Measurements from ENCODE around the gene MRM2.
"Not testable (repeated sequence)": the region's sequence is repeated elsewhere in the genome, so short reads cannot be mapped to it uniquely, and the experiment has no call there.

The MRM2 gene

GRCh38 chr7:2241580-2242540 lies at the start of gene MRM2, which contains the start of gene NUDT1:
MRM2 (minus strand) TSS chr7:2242205; CDS start chr7:2242169, 36 bp downstream.
NUDT1 (plus strand) TSS chr7:2242226; CDS start chr7:2244575, 2,349 bp downstream.
- no peak for DNase-seq (ENCODE audit: low read depth)

- DNase-seq (ENCODE audit: low read depth) = no peak
Measured at GRCh38 chr7:2290877-2291276, 48.9 kb upstream of the MRM2 start.

- no peak for DNase-seq (ENCODE audit: low read depth)
Measured at GRCh38 chr7:2289621-2290020, 47.6 kb upstream of the MRM2 start.

GRCh38 chr7:2289111-2289586 lies 47.1 kb upstream of the MRM2 start:
- no peak for DNase-seq (ENCODE audit: low read depth)

- no peak for DNase-seq (ENCODE audit: low read depth)
Measured at GRCh38 chr7:2288503-2288902, 46.5 kb upstream of the MRM2 start.

- DNase-seq (ENCODE audit: low read depth) = no peak
Measured at GRCh38 chr7:2287745-2288144, 45.7 kb upstream of the MRM2 start.

DNA sequence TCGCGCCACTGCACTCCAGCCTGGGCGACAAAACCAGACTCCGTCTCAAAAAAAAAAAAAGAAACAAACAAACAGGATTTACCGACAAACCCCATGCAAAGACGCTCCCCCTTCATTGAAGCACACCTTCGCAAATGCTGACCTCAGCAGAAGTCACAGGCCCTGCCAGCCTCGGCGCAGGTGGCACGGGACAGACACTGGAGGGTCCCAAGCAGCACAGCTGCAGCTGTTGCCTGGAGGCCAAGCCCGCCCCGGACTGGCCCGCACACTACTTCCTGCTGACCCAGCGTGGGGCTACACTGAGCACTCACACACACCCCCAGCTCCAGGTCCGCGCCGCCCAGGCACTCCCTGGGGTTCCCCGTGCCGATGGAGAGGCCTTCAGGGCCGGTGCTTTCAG lies 41.1 kb upstream of the MRM2 start:
- DNase-seq (ENCODE audit: low read depth) = no peak

DNA sequence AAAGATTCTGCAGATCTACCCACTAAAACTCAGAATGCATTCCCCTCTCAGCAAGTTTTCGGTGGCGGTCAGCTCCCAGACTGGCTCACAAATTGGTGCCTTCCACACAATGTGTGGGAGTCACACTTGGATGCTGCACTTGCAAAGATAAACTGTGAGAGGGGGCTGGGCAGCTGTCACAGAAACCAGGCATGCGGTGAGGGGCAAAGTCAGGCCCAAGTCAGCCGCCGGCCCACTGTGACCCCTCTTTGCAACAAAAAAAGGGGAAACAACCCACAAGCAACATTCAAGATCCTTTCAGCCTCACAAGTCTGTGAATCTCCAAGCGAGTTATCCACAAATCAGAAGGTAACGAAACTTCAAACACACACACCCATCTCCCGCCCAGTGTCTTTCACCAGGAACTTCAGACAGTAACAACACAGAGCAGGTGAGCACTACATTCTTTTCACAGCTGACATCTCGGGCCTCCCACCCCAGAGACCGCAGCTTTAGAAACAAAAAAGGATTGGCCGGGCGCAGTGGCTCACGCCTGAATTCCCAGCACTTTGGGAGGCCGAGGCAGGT lies 40.3 kb upstream of the MRM2 start:
- no peak for DNase-seq (ENCODE audit: low read depth)

GRCh38 chr7:2281541-2281940 lies 39.5 kb upstream of the MRM2 start:
- DNase-seq (ENCODE audit: low read depth) = no peak

GRCh38 chr7:2280424-2280823 lies 38.4 kb upstream of the MRM2 start:
- DNase-seq (ENCODE audit: low read depth) = no peak

- DNase-seq (ENCODE audit: low read depth) = no peak
Measured at GRCh38 chr7:2279896-2280295, 37.9 kb upstream of the MRM2 start.

GRCh38 chr7:2278026-2278425 lies 36.0 kb upstream of the MRM2 start:
- no peak for DNase-seq (ENCODE audit: low read depth)

DNA sequence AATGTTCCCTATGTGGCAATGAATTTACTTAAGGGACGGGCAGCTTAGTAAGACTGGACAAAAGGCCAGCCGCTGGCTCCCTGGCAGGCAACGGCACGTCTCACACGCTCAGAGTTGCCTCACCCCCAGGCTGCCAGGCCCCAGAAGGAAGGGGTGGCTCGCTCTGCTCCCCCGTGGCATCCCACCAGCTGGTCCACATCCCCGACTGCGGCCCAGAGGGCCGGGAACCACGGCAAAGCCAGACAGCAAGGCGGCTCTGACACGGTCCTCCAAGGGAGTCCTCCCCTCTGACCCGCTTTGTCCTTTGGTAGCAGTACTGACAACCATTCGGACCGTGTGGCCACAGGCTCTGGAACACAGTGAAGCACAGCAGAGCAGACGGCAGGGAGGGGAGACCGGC lies 34.1 kb upstream of the MRM2 start:
- no peak for DNase-seq (ENCODE audit: low read depth)

DNA sequence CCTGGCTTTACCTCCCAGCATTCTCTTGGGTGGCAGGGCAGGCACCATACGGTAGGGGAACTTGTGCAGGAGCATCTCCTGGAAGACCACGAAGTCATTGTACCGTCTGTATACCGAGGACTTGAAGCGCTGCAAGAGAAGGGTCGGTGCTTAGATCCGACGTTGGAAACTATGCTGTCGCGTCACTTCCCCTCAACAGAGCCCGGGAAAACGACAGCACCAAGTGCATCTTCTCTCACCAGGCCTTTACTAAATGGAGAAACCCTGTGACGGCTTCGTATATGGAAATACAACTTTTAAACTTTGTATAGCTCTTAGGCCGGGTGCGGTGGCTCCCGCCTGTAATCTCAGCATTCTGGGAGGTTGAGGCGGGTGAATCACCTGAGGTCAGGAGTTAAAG lies 33.1 kb upstream of the MRM2 start:
- no peak for DNase-seq (ENCODE audit: low read depth)

DNA sequence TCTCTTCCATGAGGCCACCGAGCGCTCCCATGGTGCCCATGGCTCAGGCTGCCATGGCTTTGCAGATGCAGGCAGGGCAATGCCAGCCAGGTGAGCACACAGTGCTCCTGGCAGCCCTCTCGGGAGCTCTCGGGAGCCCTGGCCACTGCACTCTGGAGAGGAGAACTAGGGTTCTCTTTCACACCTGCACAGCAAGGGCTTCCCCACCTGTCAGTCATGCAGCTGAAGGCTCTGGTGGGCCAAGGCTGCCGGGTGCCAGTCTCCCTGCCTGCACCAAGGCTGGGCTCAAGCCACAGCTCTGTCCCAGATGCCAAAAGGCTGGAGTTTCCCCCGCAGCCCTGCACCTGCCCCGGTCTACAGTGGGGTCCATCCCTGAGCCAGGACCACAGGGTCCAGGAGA lies 32.7 kb upstream of the MRM2 start:
- no peak for DNase-seq (ENCODE audit: low read depth)

DNA sequence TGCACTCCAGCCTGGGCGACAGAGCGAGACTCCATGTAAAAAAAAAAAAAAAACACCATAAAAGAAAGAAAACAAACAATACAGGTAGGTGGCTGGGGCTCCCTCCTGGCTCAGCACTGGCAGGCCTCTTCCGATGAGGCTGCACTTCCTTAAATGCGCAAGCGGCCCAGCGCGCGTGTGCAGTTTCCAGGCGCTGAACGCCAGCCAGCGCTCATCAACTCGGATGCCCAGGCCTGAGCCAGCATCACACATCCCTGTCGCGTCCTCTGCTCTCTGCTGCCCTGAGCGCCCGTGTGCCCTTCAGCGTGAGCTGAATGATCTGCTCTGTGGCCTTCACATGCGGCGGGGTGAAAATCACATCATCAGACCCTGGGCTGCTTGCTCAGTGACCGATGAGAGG lies 31.9 kb upstream of the MRM2 start:
- no peak for DNase-seq (ENCODE audit: low read depth)

- DNase-seq (ENCODE audit: low read depth) = no peak
Measured at GRCh38 chr7:2272031-2272430, 30.0 kb upstream of the MRM2 start.

DNA sequence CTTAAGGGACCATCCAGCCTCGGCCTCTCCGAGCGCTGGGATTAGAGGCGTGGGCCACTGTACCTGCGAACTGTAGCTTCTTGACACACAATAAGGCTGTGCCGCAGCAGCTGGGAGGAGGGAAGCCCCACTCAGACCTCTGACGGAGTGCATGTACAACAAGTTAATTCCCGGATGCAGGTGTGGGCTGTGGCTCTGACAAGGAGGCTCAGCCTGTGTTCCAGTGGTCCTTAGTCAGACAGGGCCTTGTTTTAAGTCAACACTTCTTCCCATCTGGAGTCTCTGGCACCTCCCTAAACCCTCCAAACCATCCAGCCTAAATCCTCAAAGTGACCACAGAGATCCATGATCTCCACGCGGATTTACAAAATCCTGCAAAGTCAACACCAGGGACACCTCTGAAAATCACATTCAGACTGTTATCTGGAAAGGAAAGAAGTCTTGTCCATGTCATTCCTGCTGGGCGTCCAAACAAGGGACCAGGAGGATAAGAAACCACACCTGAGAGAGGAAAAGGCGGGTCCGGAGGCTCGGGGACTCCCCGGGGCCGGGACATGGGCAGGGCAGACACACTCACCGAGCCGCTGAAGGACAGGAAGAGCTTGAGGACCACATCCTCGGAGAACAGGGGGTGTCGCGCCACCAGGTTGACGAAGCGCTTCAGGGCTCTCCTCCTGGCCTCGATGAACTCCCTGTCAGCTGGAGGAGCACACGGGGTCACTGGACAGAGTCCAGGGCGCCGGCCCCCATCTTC lies 29.4 kb upstream of the MRM2 start:
- no peak for DNase-seq (ENCODE audit: low read depth)

DNA sequence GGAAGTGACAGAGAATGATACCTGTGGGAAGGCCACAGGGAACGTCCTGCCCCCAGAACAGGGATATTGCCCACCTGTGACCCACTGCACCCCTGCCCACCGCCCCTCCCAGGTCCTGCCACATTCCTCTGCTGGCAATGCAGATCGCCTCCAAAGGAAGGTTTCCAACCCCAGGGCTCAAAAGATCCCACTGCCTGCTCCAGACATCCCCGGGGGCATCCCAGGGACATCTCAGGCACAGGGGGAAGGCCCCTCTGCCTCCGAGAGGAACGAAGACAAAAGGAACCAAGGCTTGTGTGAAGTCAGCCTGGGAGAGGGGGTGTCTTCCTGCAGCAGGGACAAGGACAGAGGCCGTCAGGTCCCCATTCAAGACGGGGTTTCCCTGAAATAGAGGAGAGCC lies 28.5 kb upstream of the MRM2 start:
- DNase-seq (ENCODE audit: low read depth) = no peak

DNA sequence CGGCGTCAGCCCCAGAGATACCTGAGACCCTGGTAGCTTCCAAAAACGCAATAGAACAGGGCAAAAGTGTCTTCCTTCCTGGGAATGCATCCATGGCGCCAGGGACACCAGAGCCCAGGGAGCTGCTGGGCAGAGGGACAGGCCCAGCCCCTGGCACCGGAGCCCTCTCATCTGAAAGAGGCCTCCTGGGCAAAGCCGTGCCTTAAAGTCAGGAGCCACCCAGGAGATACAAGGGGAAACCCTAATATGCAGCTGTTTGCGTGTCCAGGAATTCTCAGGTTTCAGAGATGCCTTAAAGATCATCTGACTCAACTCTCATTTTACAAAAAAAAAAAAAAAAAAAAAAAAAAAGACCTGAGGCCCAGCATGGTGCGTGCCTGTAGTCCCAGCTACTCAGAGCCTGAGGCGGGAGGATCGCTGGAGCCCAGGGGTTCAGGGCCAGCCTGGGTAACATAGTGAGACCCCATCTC lies 28.0 kb upstream of the MRM2 start:
- no peak for DNase-seq (ENCODE audit: low read depth)

DNA sequence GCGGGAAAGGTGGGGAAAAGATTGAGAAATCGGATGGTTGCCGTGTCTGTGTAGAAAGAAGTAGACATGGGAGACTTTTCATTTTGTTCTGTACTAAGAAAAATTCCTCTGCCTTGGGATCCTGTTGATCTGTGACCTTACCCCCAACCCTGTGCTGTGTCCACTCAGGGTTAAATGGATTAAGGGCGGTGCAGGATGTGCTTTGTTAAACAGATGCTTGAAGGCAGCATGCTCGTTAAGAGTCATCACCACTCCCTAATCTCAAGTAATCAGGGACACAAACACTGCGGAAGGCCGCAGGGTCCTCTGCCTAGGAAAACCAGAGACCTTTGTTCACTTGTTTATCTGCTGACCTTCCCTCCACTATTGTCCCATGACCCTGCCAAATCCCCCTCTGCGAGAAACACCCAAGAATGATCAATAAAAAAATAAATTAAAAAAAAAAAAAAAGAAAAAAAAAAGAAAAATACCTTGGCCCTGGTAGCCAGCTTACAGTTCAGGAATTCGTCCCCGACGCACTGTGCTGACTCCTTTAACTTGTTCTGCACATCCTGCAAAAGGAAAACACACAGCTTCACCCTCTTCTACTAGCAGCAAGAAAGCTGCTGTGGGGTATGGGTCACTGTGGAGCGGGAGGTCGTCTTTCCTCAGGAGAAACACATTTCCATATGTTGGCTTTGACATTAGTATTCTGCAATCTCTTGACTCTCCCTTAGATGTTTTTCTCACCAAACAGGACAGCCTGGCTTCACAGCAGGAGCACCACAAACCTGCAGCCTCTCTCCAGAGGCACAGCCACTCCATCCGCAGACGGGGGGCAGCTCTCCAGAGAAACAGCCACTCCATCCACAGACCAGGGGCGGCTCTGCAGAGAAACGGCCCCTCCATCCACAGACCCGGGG lies 27.3 kb upstream of the MRM2 start:
- DNase-seq (ENCODE audit: low read depth) = not testable (repeated sequence)
